H1 (cell line): ENCODE measurements around the gene FITM2. TPM values are rescaled to one million over a fixed set of nuclear protein-coding genes. Genes with fewer than 3 reads are reported as not detected.
A peak's percentile ranks its signal among the peaks of the same experiment; 100 is the strongest.

ENCODE experiments used
- CTCF ChIA-PET: fragments of 300-600 bp; sonication (Branson Sonifier 250); formaldehyde crosslinking; loops from one replicate; lab custom pipeline; 2021; ENCODE audit not compliant: partially characterized antibody; lab: Charles Lee
- POLR2A ChIA-PET: fragments of 300-600 bp; sonication (Branson Sonifier 250); formaldehyde crosslinking; loops from one replicate; lab custom pipeline; 2021; ENCODE audit warnings: inconsistent platforms; ENCODE audit not compliant: partially characterized antibody; lab: Charles Lee
- DNase-seq, 2 experiments: peaks; one replicate each; pipeline versions ENCODE4 v3.0.0 to v3.0.0-alpha.2; 2010 to 2022; ENCODE audit warnings: low spot score in 2 of 2, low read depth in 1 of 2, mixed read lengths in 1 of 2
- FAIRE-seq: peaks from 2 replicates; lab custom pipeline; 2011; peaks lifted over from hg19 to GRCh38; lab: Jason Lieb, UNC
- H2AFZ ChIP-seq: 2 replicates; pipeline ENCODE4 v1.8.1; 2012; ENCODE audit warnings: low read length, inconsistent platforms
- H2AK5ac ChIP-seq: 2 replicates; pipeline ENCODE4 v1.6.1; 2013; ENCODE audit warnings: low read depth, low read length
- H2BK120ac ChIP-seq: replicated peaks from 2 replicates; pipeline ENCODE3; 2013; ENCODE audit warnings: low read depth, low read length, inconsistent platforms
- H2BK12ac ChIP-seq: 2 replicates; pipeline ENCODE4 v1.6.1; 2013; ENCODE audit warnings: low read depth, low read length
- H2BK15ac ChIP-seq: 2 replicates; pipeline ENCODE4 v1.6.1; 2013; ENCODE audit warnings: low read length
- H2BK20ac ChIP-seq: 2 replicates; pipeline ENCODE4 v1.6.1; 2013; ENCODE audit warnings: low read length
- H2BK5ac ChIP-seq: 2 replicates; pipeline ENCODE4 v1.6.1; 2013; ENCODE audit warnings: low read depth, low read length
- H3K14ac ChIP-seq: 2 replicates; pipeline ENCODE4 v1.6.1; 2013; ENCODE audit warnings: inconsistent platforms; ENCODE audit not compliant: insufficient read length
- H3K18ac ChIP-seq: 2 replicates; pipeline ENCODE4 v1.6.1; 2013; ENCODE audit warnings: low read length; ENCODE audit errors: extremely low read depth
- H3K23ac ChIP-seq: 2 replicates; pipeline ENCODE4 v1.6.1; 2013; ENCODE audit warnings: inconsistent platforms; ENCODE audit not compliant: insufficient read length
- H3K23me2 ChIP-seq: 2 replicates; pipeline ENCODE4 v1.6.1; 2013; ENCODE audit warnings: low read depth, low read length
- H3K27ac ChIP-seq: 2 replicates; pipeline ENCODE4 v1.6.1; 2011; ENCODE audit warnings: low read depth, low read length, inconsistent platforms
- H3K27me3 ChIP-seq, 4 experiments: replicated peaks in 1 of 4; 1 replicate in 1 of 4; 2 replicates in 3 of 4; pipeline versions ENCODE4 v1.6.1 to v1.8.1; 2011 to 2013; ENCODE audit warnings: low read length in 3 of 4, mild to moderate bottlenecking in 3 of 4, inconsistent platforms in 2 of 4, mixed read lengths in 2 of 4, moderate library complexity in 1 of 4; ENCODE audit not compliant: control insufficient read depth in 3 of 4, insufficient read depth in 3 of 4; ENCODE audit errors: extremely low read depth in 1 of 4
- H3K36me3 ChIP-seq, 4 experiments: 2 replicates each; pipeline versions ENCODE4 v1.6.1 to v1.8.1; 2011 to 2013; ENCODE audit warnings: mild to moderate bottlenecking in 4 of 4, low read length in 3 of 4, moderate library complexity in 2 of 4, control low read depth in 1 of 4, inconsistent platforms in 1 of 4; ENCODE audit not compliant: insufficient read depth in 4 of 4, control insufficient read depth in 2 of 4
- H3K4ac ChIP-seq: replicated peaks from 2 replicates; pipeline ENCODE3; 2013; ENCODE audit warnings: low read length, low read depth, mixed read lengths, inconsistent platforms; ENCODE audit not compliant: insufficient read length
- H3K4me1 ChIP-seq, 4 experiments: replicated peaks in 1 of 4; 1 replicate in 1 of 4; 2 replicates in 3 of 4; pipeline versions ENCODE4 v1.6.1 to v1.8.1; 2011 to 2013; ENCODE audit warnings: low read length in 3 of 4, inconsistent platforms in 2 of 4, mixed read lengths in 1 of 4; ENCODE audit not compliant: insufficient read depth in 4 of 4, control insufficient read depth in 3 of 4
- H3K4me2 ChIP-seq, 2 experiments: 2 replicates each; pipeline versions ENCODE4 v1.6.1 to v1.8.1; 2011 to 2013; ENCODE audit warnings: low read depth in 2 of 2, low read length in 2 of 2, control low read depth in 1 of 2, inconsistent platforms in 1 of 2, mild to moderate bottlenecking in 1 of 2; ENCODE audit not compliant: insufficient read depth in 1 of 2
- H3K4me3 ChIP-seq, 4 experiments: fragments of 200-600, 300-600 bp in 1 of 4; sonication (generic), shearing (Covaris generic), sonication (Bioruptor Twin) in 1 of 4; 2 replicates each; pipeline versions ENCODE4 v1.5.1 to v1.8.1; 2011 to 2016; ENCODE audit warnings: low read length in 4 of 4, low read depth in 3 of 4, control low read depth in 2 of 4, inconsistent platforms in 2 of 4, mild to moderate bottlenecking in 2 of 4, mixed read lengths in 1 of 4, moderate library complexity in 1 of 4; ENCODE audit not compliant: insufficient read depth in 2 of 4; ENCODE audit errors: extremely low read depth in 1 of 4
- H3K56ac ChIP-seq: replicated peaks from 2 replicates; pipeline ENCODE3; 2013; ENCODE audit warnings: low read depth, mild to moderate bottlenecking, mixed read lengths, low read length, inconsistent platforms; ENCODE audit not compliant: insufficient read length
- H3K79me1 ChIP-seq: 2 replicates; pipeline ENCODE4 v1.6.1; 2013; ENCODE audit warnings: low read depth, low read length, control low read depth
- H3K79me2 ChIP-seq, 2 experiments: 2 replicates each; pipeline versions ENCODE4 v1.6.1 to v1.8.1; 2012 to 2013; ENCODE audit warnings: low read length in 2 of 2, mild to moderate bottlenecking in 2 of 2, inconsistent platforms in 1 of 2; ENCODE audit not compliant: insufficient read depth in 2 of 2, control insufficient read depth in 1 of 2
- H3K9ac ChIP-seq, 4 experiments: replicated peaks in 1 of 4; 1 replicate in 1 of 4; 2 replicates in 3 of 4; pipeline versions ENCODE4 v1.6.1 to v1.8.1; 2011 to 2013; ENCODE audit warnings: low read depth in 3 of 4, low read length in 3 of 4, control low read depth in 2 of 4, mild to moderate bottlenecking in 2 of 4, moderate library complexity in 2 of 4, inconsistent platforms in 1 of 4; ENCODE audit errors: extremely low read depth in 1 of 4
- H3K9me3 ChIP-seq, 2 experiments: 2 replicates each; pipeline versions ENCODE4 v1.6.1 to v1.8.1; 2012 to 2013; ENCODE audit warnings: mild to moderate bottlenecking in 2 of 2, moderate library complexity in 2 of 2, control low read depth in 1 of 2, inconsistent platforms in 1 of 2, low read depth in 1 of 2, low read length in 1 of 2, mixed read lengths in 1 of 2; ENCODE audit not compliant: insufficient read depth in 2 of 2
- H4K20me1 ChIP-seq, 2 experiments: replicated peaks in 1 of 2; 2 replicates each; pipeline versions ENCODE3 to v1.8.1; 2011 to 2013; ENCODE audit warnings: inconsistent platforms in 2 of 2, low read length in 2 of 2, mild to moderate bottlenecking in 1 of 2; ENCODE audit not compliant: insufficient read depth in 2 of 2, control insufficient read depth in 1 of 2
- H4K5ac ChIP-seq: 2 replicates; pipeline ENCODE4 v1.6.1; 2013; ENCODE audit warnings: low read length, low read depth, mixed read lengths, inconsistent platforms; ENCODE audit not compliant: insufficient read length
- H4K8ac ChIP-seq: 2 replicates; pipeline ENCODE4 v1.8.0; 2013; ENCODE audit warnings: mild to moderate bottlenecking, moderate library complexity, low read length, inconsistent platforms; ENCODE audit not compliant: insufficient read depth; ENCODE audit errors: extremely low read depth
- H4K91ac ChIP-seq: replicated peaks from 2 replicates; pipeline ENCODE3; 2013; ENCODE audit warnings: low read length, mixed read lengths, inconsistent platforms; ENCODE audit not compliant: insufficient read length
- CBX8 ChIP-seq: fragments of 300-800, 300-1000 bp; sonication (generic); IDR thresholded peaks from 2 replicates; pipeline ENCODE4 v1.7.1; 2016; ENCODE audit warnings: low read depth, low read length, borderline replicate concordance
- CTBP2 ChIP-seq: IDR thresholded peaks from 2 replicates; pipeline ENCODE4 v1.7.0; 2011; ENCODE audit warnings: borderline replicate concordance, mild to moderate bottlenecking, moderate library complexity, mixed read lengths, low read length; ENCODE audit not compliant: insufficient read depth, insufficient read length
- KDM5A ChIP-seq: fragments of 200-600 bp; IDR thresholded peaks from 2 replicates; pipeline ENCODE4 v1.7.1; 2012; ENCODE audit warnings: mild to moderate bottlenecking, low read length, inconsistent platforms, mixed read lengths
- MAX ChIP-seq: IDR thresholded peaks from 2 replicates; pipeline ENCODE4 v1.6.1; 2012; ENCODE audit warnings: inconsistent platforms
- NRF1 ChIP-seq: IDR thresholded peaks from 2 replicates; pipeline ENCODE4 v1.6.1; 2011; ENCODE audit warnings: mild to moderate bottlenecking, low read depth, low read length, improper control_type of control experiment
- POLR2A ChIP-seq, 2 experiments: IDR thresholded peaks; 1 replicate in 1 of 2; 2 replicates in 1 of 2; pipeline ENCODE4 v1.6.1; 2011; ENCODE audit warnings: low read depth in 2 of 2, low read length in 2 of 2, mild to moderate bottlenecking in 2 of 2; ENCODE audit errors: control extremely low read depth in 1 of 2
- POLR2AphosphoS5 ChIP-seq: IDR thresholded peaks from 2 replicates; pipeline ENCODE4 v1.6.1; 2011; ENCODE audit warnings: low read depth, low read length
- WGBS, 2 experiments: shearing (Covaris generic) in 1 of 2; methylation state at CpG; one replicate each; pipeline versions ENCODE4 v1.1.6 to v1.1.7; 2013 to 2015; ENCODE audit warnings: low lambda C conversion rate in 2 of 2, mixed read lengths in 2 of 2, inconsistent platforms in 1 of 2, low coverage in 1 of 2, missing lambda C conversion rate in 1 of 2; ENCODE audit not compliant: insufficient replicate concordance in 2 of 2, insufficient coverage in 1 of 2, insufficient read length in 1 of 2; ENCODE audit errors: extremely low coverage in 1 of 2, missing lambda C conversion rate in 1 of 2; 5-methylcytosine and 5-hydroxymethylcytosine counted together
- polyA plus RNA-seq, 7 experiments: library from polyadenylated mRNA; depleted of rRNA in 3 of 7; stranded (reverse) in 5 of 7; unstranded in 2 of 7; fragments of >200 nt in 5 of 7; fragments of 200-250 nt in 2 of 7; gene quantifications; 1 replicate in 5 of 7; 2 replicates in 1 of 7; 4 replicates in 1 of 7; pipeline versions ENCODE4 v1.2.1 to v1.2.3, GENCODE V29; 2011 to 2013; ENCODE audit warnings: missing spikeins in 2 of 7, mixed read lengths in 2 of 7
- total RNA-seq: library from RNA; stranded (reverse); fragmentation: NEBNext Ultra II Directional; extraction: Animal tissue kit (Norgen Biotek cat#: 25700); gene quantifications from 2 replicates; pipeline ENCODE4 v1.2.1, GENCODE V29; 2021
- TF ChIP-seq, protein P1 (sequence below): IDR thresholded peaks from 2 replicates; pipeline ENCODE4 v1.6.1; 2012; ENCODE audit warnings: low read length, inconsistent platforms

The FITM2 gene
- total and polyA plus RNA-seq, 2 of the 8 experiments (the other 6 are each of a cell fraction or from before 2014, with no cell fraction given): 1.1 to 2.1 TPM

GRCh38 chr20:44326391-44327159 is 15.6 kb upstream of the FITM2 start:
- ChIA-PET CTCF (interaction anchor here (0.8 to 4.9 kb wide), 8 partner anchors 9 to 276 kb away, joined by 3 to 40 read pairs (median 3); partner anchors contain the start of gene FITM2), POLR2A (interaction anchor here (1.8 to 4.0 kb wide), 2 partner anchors 15 to 116 kb away, joined by 3 to 14 read pairs; partner anchors contain the start of genes FITM2 and OSER1)
- no peak overlapping the region for H2BK20ac ChIP-seq
- H3K4ac ChIP-seq: peak overlapping the region; percentile 78
- peak overlapping the region; percentile 86 for H4K8ac ChIP-seq
- H4K20me1 ChIP-seq: no peaks in the 10 kb centered on the region
- H3K18ac ChIP-seq: peak overlapping the region; percentile 90
- H3K9ac ChIP-seq: peak overlapping the region in 2 of 4 experiments; percentile 8 to 25; a peak in 1 of 7 replicates
- H2BK15ac ChIP-seq: 0 out of 2 replicates have a peak overlapping the region, but pooled peaks have one; percentile 46
- peak overlapping the region; percentile 39 for H3K56ac ChIP-seq
- peak overlapping the region; percentile 76 for H4K5ac ChIP-seq
- no peak overlapping the region for H3K23ac ChIP-seq
- no peak overlapping the region for H3K27ac ChIP-seq
- H3K27me3 ChIP-seq: no peaks in the 10 kb centered on the region; a peak in 1 of 7 replicates
- peak overlapping the region in 3 of 4 experiments; percentile 7 to 53 (median 29); a peak in 5 of 8 replicates for H3K4me3 ChIP-seq
- peak overlapping the region; percentile 62; the same call in 1 of the 2 replicates for H2AFZ ChIP-seq
- FAIRE-seq: no peak
- H2AK5ac ChIP-seq: no peak overlapping the region
- no peak overlapping the region for H4K91ac ChIP-seq
- H2BK5ac ChIP-seq: peak overlapping the region; percentile 60; the same call in 1 of the 2 replicates
- peaks cover 0 to 10% (median 4%) of the 10 kb centered on the region in 4 experiments; a peak in 6 of 7 replicates for H3K4me1 ChIP-seq
- no peak overlapping the region for H3K14ac ChIP-seq
- no peaks in the 10 kb centered on the region for H3K79me1 ChIP-seq
- no peaks in the 10 kb centered on the region for H3K9me3 ChIP-seq
- no peaks in the 10 kb centered on the region; the same call in 1 of the 2 replicates for H3K23me2 ChIP-seq
- peak overlapping the region; percentile 20 to 69; a peak in 3 of 4 replicates for H3K4me2 ChIP-seq
- 28% methylated on average over 21 of the region's 50 CpGs; no CpG with 5 or more reads in 1 of the 2 experiments for WGBS, 2 experiments
- no peaks in the 10 kb centered on the region for H3K36me3 ChIP-seq
- no peaks in the 10 kb centered on the region for H3K79me2 ChIP-seq
- peak overlapping the region; percentile 90; the same call in 1 of the 2 replicates for H2BK12ac ChIP-seq
- H2BK120ac ChIP-seq: peak overlapping the region; percentile 54
- peak in 1 of 2 experiments; percentile 68 for DNase-seq
- TF ChIP-seq NRF1 (no peak), POLR2AphosphoS5 (peak; percentile 33; the same call in 1 of the 2 replicates), MAX (0 out of 2 replicates have a peak, but pooled peaks have one; percentile 8), KDM5A (no peak), CBX8 (no peak), CTBP2 (peak; percentile 27), POLR2A (IDR thresholded peaks at IDR 0.05; ENCODE audit: control extremely low read depth in 1 of 2, low read depth in 2 of 2, low read length in 2 of 2) (0 out of 3 replicates have a peak, but pooled peaks of 1 of the 2 experiments have one; percentile 32)
- TF ChIP-seq, protein P1, sequence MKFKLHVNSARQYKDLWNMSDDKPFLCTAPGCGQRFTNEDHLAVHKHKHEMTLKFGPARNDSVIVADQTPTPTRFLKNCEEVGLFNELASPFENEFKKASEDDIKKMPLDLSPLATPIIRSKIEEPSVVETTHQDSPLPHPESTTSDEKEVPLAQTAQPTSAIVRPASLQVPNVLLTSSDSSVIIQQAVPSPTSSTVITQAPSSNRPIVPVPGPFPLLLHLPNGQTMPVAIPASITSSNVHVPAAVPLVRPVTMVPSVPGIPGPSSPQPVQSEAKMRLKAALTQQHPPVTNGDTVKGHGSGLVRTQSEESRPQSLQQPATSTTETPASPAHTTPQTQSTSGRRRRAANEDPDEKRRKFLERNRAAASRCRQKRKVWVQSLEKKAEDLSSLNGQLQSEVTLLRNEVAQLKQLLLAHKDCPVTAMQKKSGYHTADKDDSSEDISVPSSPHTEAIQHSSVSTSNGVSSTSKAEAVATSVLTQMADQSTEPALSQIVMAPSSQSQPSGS: no peak
